DOHH2 (cell line): Measurements from ENCODE around the gene EBP.
"Not testable (repeated sequence)": the region's sequence is repeated elsewhere in the genome, so short reads cannot be mapped to it uniquely, and the experiment has no call there.

Experiments used
- H3F3A ChIP-seq: fragments of 200-600 bp; sonication (generic), shearing (Covaris generic); 2 replicates; pipeline ENCODE4 v1.6.0; 2016; ENCODE audit warnings: antibody characterized with exemption, mild to moderate bottlenecking; ENCODE audit not compliant: control insufficient read depth, insufficient read depth
- H3K27ac ChIP-seq: fragments of 200-600 bp; sonication (generic); 2 replicates; pipeline ENCODE4 v1.5.1; 2014; ENCODE audit warnings: low read depth, mild to moderate bottlenecking, low read length, moderate library complexity
- H3K27me3 ChIP-seq: fragments of 200-600 bp; sonication (generic); 2 replicates; pipeline ENCODE4 v1.6.1; 2014; ENCODE audit warnings: mild to moderate bottlenecking, low read length, mixed read lengths; ENCODE audit not compliant: control insufficient read depth
- H3K36me3 ChIP-seq: fragments of 200-600 bp; sonication (generic); 2 replicates; pipeline ENCODE4 v1.6.1; 2014; ENCODE audit warnings: mild to moderate bottlenecking, low read length, moderate library complexity, mixed read lengths; ENCODE audit not compliant: control insufficient read depth
- H3K4me1 ChIP-seq: fragments of 200-600 bp; sonication (generic); 2 replicates; pipeline ENCODE4 v1.6.1; 2014; ENCODE audit warnings: mild to moderate bottlenecking, low read length, mixed read lengths; ENCODE audit not compliant: control insufficient read depth
- H3K4me2 ChIP-seq: fragments of 200-600 bp; sonication (generic); 2 replicates; pipeline ENCODE4 v1.6.0; 2014; ENCODE audit warnings: mild to moderate bottlenecking, low read length, moderate library complexity
- H3K4me3 ChIP-seq: fragments of 200-600 bp; sonication (generic); 2 replicates; pipeline ENCODE4 v1.5.1; 2014; ENCODE audit warnings: mild to moderate bottlenecking, low read length, mixed read lengths
- H3K79me2 ChIP-seq: fragments of 200-600 bp; sonication (generic); 2 replicates; pipeline ENCODE4 v1.6.1; 2014; ENCODE audit warnings: mild to moderate bottlenecking, low read length, mixed read lengths; ENCODE audit not compliant: control insufficient read depth
- H3K9me2 ChIP-seq: fragments of 200-600 bp; sonication (generic); replicated peaks from 2 replicates; pipeline ENCODE4 v1.6.1; 2014; ENCODE audit warnings: mild to moderate bottlenecking, low read length, mixed read lengths; ENCODE audit not compliant: control insufficient read depth
- H3K9me3 ChIP-seq: fragments of 200-600 bp; sonication (generic); 2 replicates; pipeline ENCODE4 v1.6.1; 2014; ENCODE audit warnings: antibody characterized with exemption, low read length, mixed read lengths; ENCODE audit not compliant: control insufficient read depth, insufficient read depth
- H4K20me1 ChIP-seq: fragments of 200-600 bp; sonication (generic); 2 replicates; pipeline ENCODE4 v1.6.0; 2014; ENCODE audit warnings: low read depth, mild to moderate bottlenecking, antibody characterized with exemption, low read length, moderate library complexity; ENCODE audit not compliant: control insufficient read depth, insufficient read depth
- EZH2phosphoT487 ChIP-seq: fragments of 200-600 bp; sonication (generic); IDR thresholded peaks from 2 replicates; pipeline ENCODE4 v1.6.1; 2017; ENCODE audit warnings: borderline replicate concordance, mild to moderate bottlenecking, antibody characterized with exemption, low read length, moderate library complexity, mixed read lengths
- TF ChIP-seq, protein P1 (sequence below): fragments of 200-600 bp; sonication (generic); IDR thresholded peaks from one replicate; pipeline ENCODE4 v1.5.1; 2014; ENCODE audit warnings: antibody characterized with exemption, mild to moderate bottlenecking, low read depth, low read length; ENCODE audit not compliant: poor library complexity, severe bottlenecking

EBP gene

DNA sequence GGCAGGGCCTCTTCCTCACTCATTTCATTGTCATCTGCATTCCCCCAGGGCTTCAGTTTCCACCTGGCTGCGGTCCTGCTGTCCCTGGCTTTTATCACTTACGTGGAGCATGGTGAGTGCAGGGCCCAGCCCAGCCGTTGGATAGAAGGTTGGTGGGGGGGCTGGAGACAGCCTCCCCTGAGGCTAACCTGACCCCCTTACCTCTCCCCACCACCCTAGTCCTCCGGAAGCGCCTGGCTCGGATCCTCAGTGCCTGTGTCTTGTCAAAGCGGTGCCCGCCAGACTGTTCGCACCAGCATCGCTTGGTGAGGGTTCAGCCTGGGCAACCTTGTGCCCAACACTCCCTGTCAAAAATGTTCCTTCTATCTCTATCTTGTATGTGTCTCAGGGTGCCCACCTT is 5.8 kb upstream of the EBP start:
- Histone ChIP-seq H3K4me3 (no peak overlapping the region), H4K20me1 (no peaks in the 10 kb centered on the region), H3K27me3 (no peaks in the 10 kb centered on the region), H3K27ac (no peak overlapping the region), H3K4me2 (no peak overlapping the region), H3K79me2 (no peaks in the 10 kb centered on the region), H3K36me3 (no peaks in the 10 kb centered on the region), H3K4me1 (peaks cover 35% of the 10 kb centered on the region), H3F3A (no peaks in the 10 kb centered on the region; the same call in 1 of the 2 replicates), H3K9me2 (no peaks in the 10 kb centered on the region), H3K9me3 (no peaks in the 10 kb centered on the region)
- TF ChIP-seq EZH2phosphoT487: no peak
- TF ChIP-seq, protein P1, sequence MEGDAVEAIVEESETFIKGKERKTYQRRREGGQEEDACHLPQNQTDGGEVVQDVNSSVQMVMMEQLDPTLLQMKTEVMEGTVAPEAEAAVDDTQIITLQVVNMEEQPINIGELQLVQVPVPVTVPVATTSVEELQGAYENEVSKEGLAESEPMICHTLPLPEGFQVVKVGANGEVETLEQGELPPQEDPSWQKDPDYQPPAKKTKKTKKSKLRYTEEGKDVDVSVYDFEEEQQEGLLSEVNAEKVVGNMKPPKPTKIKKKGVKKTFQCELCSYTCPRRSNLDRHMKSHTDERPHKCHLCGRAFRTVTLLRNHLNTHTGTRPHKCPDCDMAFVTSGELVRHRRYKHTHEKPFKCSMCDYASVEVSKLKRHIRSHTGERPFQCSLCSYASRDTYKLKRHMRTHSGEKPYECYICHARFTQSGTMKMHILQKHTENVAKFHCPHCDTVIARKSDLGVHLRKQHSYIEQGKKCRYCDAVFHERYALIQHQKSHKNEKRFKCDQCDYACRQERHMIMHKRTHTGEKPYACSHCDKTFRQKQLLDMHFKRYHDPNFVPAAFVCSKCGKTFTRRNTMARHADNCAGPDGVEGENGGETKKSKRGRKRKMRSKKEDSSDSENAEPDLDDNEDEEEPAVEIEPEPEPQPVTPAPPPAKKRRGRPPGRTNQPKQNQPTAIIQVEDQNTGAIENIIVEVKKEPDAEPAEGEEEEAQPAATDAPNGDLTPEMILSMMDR: no peak

DNA sequence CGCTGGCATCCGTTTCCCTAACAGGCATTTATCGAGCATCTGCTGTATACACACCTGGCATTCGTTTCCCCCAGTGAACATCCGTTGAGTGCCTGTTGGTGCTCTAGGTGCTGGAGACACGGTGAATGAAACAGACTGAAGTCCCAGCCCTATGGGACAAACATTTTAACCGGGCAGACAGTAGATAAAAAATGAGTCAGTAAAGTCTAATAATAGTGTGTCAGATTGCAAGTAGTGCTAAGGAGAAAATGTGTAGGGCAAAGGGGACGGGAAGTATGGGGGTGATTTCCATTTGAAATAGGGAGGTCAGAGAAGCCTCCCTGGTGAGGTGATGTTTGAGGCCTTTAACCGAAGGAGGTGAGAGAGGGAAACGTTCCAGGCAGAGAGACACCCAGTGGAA is 5.3 kb upstream of the EBP start:
- H3K4me2 ChIP-seq: no peak overlapping the region
- H3K9me2 ChIP-seq: no peaks in the 10 kb centered on the region
- H3F3A ChIP-seq: no peaks in the 10 kb centered on the region; the same call in 1 of the 2 replicates
- no peak overlapping the region for H3K4me3 ChIP-seq
- H3K27me3 ChIP-seq: no peaks in the 10 kb centered on the region
- no peak overlapping the region for H3K27ac ChIP-seq
- no peaks in the 10 kb centered on the region for H3K79me2 ChIP-seq
- peaks cover 39% of the 10 kb centered on the region for H3K4me1 ChIP-seq
- no peaks in the 10 kb centered on the region for H3K9me3 ChIP-seq
- H3K36me3 ChIP-seq: no peaks in the 10 kb centered on the region
- TF ChIP-seq, protein P1: no peak
- H4K20me1 ChIP-seq: no peaks in the 10 kb centered on the region

DNA sequence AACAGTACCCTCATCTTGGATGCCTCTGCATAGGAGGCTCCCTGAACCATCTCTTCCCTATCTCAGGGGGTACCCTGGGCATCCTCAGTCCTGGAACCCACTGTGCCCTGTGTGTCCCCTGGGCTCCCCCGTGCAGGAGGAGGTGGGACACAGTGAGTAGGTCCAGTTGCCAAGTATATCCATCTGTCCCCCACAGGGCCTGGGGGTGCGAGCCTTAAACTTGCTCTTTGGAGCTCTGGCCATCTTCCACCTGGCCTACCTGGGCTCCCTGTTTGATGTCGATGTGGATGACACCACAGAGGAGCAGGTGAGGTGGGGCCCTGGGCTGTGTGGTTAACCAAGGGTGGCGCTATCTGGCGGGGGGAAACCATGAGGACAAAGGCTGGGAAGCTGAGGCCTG is 4.6 kb upstream of the EBP start:
- Histone ChIP-seq H3K36me3 (peaks cover 2% of the 10 kb centered on the region; the same call in 1 of the 2 replicates), H3K9me3 (no peaks in the 10 kb centered on the region), H4K20me1 (no peaks in the 10 kb centered on the region), H3K27me3 (no peaks in the 10 kb centered on the region), H3K4me3 (no peak overlapping the region), H3K79me2 (peaks cover 3% of the 10 kb centered on the region), H3F3A (no peaks in the 10 kb centered on the region; the same call in 1 of the 2 replicates), H3K9me2 (no peaks in the 10 kb centered on the region), H3K4me1 (peaks cover 39% of the 10 kb centered on the region), H3K27ac (no peak overlapping the region), H3K4me2 (no peak overlapping the region)
- TF ChIP-seq EZH2phosphoT487: no peak
- TF ChIP-seq, protein P1: no peak

DNA sequence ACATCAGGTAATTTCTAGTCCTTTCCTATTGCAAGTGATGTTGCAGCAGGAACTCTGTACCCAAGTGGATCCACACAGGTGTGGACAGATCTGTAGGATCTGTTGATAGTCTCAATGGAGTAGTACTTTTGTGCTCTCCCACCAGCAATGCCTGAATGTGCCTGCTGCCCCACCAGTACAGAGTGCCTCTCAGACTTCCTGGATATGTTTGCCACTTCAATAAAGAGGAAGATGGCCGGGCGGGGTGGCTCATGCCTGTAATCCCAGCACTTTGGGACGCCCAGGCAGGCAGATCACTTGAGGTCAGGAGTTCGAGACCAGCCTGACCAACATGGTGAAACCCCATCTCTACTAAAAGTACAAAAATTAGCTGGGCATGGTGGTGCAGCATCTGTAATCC is 2.1 kb upstream of the EBP start:
- not testable (repeated sequence) for H3K27ac ChIP-seq, H3K9me3 ChIP-seq, H3F3A ChIP-seq, H3K9me2 ChIP-seq, H4K20me1 ChIP-seq, H3K27me3 ChIP-seq, H3K4me3 ChIP-seq
- peaks cover 11% of the 10 kb centered on the region for H3K36me3 ChIP-seq
- peak overlapping the region; percentile 19; the same call in 1 of the 2 replicates for H3K4me2 ChIP-seq
- peaks cover 44% of the 10 kb centered on the region for H3K4me1 ChIP-seq
- H3K79me2 ChIP-seq: peaks cover 23% of the 10 kb centered on the region
